Stimulated activated CD8-positive, alpha-beta memory T cell treated with anti-CD3 and anti-CD28 coated beads, Interleukin-2, amount 100 ng/mL, for 1 hour (primary cell): ENCODE data around the gene DPP4.

ENCODE experiments used
- DNase-seq, 2 donors: peaks; one replicate each; pipeline ENCODE4 v3.0.0-alpha.2; 2020; ENCODE audit warnings: low read depth in 2 of 2

Gene DPP4

DNA sequence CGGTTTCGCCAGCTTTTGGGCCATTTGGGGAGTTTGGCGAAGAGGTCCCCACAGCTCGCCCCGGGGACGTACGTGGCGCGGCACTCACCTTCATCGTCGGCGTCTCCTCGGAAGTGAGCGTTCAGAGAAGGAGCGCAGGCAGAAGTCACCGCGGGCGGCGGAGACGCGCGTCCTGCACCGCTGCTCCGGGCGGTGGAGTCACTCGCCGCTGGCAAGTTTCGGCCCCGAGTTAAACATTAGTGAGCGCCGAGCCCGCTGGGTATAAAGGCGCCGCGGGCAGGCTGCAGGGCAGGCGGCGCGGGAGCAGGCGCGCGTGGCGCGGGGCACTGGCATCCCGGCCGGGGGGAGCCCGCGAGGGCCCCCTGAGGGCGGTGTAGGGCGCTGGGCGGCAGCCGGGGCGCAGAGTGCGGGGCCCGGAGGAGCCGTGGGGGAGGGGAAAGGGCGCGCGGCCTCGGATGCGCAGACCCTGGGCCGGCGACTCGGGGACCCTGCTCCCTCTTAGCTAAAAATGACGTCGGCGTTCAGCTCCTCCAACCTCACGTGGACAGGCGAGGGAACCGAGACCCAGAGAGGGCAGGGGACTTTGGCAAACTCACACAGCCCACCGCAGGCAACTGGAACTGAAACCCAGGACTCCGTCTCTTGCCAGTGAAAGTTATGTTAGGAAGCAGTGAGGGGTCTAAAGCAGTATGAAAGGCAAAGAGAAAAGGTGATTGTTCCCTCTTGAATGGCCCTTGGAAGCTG lies at the start of gene DPP4:
Gene DPP4, minus strand, starts transcription at position 328 of the 744 bp plus-strand sequence. Its CDS starts 234 bp downstream, at position 94.
- peak; percentile 7 to 16 for DNase-seq

DNA sequence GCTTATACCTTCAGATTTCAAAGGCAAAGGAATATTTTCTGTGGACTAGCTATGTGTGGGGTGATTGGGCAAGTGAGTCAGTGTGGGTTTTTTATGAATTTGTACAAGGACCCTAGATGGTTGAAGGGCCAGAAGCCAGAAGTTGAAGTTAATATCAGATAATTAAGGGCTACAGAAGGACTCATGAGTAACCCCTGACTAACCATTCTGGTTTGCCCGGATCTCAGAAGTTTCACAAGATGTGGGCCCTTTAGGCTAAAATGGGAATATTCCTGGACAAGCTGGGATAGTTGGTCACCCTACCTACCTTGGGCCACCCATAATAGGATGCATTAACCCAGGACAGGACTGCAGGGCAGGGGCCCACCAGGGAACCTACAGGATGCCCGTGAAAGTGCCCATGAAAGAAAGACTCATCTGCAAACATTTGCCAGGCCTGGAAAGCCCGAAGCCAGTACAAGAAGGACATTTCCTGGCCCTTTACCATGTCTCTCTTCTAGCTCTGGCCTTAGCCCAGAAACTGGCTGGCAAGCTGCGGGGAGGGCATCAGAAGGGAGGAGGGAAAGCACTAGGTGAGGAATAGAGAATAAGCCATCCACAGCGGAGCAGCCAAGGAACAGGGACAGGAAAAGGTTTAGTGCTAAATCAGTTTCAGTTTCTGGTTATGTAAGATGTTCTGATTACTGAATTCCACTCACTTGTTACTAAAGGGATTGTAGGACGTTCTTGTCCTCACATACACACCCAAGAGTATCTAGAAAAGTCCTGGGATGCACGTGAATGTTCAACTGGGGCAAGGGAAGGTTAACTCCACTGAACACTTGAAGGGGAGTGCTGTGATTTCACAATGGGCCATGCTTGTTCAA lies 44.4 kb upstream of the DPP4 start:
- DNase-seq, result no peak

DNA sequence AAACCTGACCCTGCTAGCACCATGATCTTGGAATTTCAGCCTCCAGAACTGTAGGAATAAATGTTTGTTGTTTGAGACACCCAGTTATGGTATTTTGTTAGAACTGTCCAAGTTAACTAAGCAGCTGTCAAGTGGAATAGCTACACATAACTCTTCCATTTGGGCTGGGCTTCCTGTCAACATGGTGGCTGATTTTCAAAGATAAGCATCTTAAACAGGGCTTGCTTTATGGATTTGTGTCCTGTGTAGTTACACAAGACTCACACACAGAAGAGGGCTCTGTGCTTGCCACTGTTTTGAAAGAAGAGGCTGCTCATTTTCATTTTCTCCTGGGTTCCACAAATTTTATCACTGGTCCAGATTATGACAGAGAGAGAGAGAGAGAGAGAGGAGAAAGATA lies 42.3 kb upstream of the DPP4 start:
- DNase-seq, result no peak

DNA sequence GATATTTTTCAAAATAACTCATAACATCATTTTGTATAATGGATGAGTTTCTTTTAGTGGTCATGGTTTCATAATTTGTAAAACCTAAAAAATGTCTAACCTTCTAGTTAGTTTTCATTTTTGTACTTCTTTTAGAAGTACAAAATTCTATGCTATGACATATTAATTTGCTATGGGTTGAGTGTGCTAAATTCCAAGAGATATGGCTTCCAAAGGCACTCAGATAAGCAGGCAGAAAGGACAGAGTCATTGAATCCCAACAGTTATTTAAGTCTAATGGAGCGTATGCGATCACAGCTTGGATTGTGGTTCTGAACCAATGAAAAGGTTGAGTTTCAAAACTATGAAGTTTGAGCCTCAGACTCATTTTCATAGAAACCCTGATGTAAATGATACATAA lies 41.1 kb upstream of the DPP4 start:
- DNase-seq, result no peak

DNA sequence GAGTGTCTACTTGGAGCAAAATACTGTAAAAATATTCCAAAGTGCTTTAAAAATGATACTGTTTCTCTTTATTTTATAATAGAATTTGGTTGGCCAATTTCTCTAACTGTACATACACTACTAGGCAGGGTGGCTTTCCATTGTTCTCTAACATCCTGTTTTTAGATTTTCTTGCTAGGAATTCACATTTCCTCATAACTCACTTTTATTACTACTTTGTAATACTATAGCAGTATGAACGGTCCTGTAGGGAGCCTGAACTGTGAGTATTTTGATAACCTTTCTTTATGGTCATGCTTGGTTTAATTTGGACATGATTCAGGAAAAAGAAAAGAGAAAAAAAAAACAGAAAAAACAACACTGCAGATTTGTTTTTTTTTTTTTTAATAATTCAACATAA lies 40.3 kb upstream of the DPP4 start:
- DNase-seq, result no peak

DNA sequence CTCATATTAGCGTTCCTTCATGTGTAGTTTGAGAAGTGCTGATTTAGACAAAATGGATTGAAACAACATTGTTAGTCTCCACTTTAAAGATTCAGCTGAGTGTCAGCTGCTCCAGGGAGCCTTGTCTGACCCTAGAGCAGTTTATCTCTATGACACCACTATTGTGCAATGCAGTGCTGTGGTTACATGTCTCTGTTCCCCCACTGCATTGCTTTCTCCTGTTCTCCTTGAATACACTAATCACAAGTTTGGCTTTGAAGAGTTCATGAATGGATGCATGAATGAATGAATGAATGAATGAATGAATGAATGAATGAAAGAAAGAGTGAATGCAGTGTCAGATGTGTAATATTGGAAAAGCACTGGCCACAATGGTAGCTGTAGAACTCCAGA lies 39.8 kb upstream of the DPP4 start:
- DNase-seq, result no peak

DNA sequence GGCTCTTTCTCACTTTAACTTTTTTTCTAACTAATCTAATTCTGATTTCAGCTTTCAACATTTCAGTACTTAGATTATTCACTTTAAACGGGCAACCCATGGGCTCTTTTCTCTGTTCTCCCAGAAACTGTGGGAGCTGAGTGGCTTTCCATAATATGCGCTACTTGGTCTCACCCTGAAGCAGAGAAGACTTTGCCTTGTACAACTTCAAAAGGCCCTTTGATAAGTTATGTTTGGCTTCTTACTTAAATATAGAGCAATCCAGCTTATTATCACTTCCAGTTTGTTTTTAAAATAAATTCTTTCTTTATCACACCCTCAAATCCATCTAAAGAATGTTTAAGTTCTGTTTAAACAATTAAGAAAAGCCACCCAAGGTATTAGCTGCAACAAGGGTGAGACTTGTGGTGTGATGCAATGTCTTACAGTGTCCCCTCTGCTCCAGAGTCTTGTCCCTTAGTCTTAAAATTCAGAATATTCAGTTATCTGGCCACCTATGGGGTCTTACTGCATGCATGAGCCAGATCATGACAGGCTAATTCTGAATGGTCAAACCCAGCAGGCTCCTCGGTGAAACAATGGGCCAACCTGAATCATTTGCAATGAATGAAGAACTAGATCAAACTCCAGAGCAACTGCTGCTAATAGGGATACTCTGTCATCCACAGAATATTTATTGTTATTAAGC lies 39.2 kb upstream of the DPP4 start:
- no peak for DNase-seq

DNA sequence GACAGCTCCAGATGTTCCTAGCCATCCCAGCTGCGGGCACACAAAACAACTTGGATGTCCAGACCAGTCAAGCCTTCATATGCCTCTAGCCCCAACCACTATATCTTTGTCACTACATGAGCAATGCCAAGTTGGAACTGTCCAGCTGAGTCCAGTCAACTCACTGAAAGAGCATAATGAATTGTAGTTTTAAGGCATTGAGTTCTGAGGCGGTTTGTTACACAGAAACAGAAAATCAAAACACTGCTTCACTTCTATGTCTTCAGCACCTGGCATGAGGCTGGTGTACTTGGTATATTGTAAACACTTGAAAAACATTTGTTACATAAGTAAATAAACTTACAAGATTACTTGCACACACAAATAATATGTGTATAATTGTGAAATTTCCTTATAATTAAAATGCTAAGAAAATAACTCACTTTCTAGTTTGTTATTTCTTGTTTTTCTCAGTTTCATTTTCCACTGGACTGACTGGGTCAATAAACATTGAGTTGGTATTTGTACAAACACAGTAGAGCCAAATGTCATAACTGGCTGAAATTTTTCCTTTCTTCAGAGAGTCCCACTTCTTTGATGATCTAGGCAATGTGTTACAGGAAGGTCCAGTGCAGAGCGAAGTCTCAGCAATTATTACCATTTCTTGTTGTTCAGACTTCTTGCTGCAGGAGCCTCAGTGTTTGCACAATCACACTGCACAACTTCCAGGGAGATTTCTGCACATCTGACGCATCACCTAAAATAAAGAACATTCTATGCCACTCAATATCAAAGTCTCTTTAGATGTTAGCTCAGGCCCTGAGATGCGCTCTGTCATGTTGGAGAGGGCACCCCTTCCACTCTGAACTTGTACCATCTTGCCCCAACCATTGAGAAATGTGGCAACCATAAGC lies 38.2 kb upstream of the DPP4 start:
- no peak for DNase-seq

DNA sequence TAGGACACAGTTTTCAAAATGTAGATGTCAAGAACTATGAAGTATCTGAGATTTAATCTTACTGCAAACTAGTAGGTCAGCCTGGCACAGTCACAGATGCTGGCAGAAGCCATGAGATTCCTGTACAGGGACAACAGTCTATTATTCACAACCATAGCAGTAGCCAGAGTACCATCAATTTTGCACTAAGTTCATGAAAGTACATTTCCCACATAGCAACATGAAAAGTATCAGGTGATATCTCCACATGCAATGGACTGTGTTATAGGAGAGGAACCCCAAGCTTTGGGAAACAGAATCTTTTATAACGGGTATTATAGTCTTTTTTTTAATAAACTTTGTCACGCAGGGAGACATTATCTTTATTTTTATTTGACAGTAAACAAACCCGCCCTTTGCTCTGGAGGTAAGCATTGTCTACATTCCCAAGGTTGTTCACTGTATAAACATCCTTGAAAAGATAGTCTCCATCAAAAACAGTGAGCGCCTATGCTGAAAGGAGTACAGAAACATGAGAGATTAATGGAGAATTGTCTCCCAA lies 33.4 kb upstream of the DPP4 start:
- DNase-seq, result no peak

DNA sequence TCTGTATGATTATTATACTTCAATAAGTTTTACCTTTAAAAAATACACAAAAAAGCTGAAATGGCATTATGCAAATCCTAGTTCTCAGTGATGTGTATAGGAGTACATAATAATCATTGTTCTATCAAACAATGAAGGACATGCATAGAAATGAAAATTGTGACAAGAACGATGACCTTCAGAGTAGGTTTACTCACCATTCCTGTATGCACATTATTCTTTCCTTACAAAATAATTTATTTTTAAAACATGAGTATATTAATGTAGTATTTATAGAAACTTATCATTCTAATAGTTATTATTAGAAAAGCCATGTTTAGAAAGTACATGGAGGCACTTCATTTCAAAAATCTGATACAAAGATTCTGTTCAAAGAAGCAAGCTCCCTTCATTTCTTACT lies 32.7 kb upstream of the DPP4 start:
- DNase-seq, result no peak

DNA sequence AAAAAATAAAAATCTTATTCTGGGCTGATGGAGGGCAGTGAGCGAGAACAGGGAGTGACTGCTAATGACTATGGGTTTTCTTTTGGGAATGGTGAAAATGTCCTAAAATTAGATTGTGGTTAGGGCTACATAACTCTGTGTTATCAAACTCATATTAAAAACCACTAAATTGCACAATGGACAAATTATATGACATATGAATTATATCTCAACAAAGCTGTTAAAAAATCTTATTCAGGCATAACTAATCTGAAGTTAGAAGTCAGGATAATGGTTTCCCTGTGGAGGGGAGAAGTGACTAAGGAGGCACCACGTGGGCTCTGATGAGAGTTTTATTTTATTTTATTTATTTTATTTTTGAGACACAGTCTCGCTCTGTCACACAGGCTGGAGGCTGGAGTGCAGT lies 32.1 kb upstream of the DPP4 start:
- DNase-seq, result no peak

DNA sequence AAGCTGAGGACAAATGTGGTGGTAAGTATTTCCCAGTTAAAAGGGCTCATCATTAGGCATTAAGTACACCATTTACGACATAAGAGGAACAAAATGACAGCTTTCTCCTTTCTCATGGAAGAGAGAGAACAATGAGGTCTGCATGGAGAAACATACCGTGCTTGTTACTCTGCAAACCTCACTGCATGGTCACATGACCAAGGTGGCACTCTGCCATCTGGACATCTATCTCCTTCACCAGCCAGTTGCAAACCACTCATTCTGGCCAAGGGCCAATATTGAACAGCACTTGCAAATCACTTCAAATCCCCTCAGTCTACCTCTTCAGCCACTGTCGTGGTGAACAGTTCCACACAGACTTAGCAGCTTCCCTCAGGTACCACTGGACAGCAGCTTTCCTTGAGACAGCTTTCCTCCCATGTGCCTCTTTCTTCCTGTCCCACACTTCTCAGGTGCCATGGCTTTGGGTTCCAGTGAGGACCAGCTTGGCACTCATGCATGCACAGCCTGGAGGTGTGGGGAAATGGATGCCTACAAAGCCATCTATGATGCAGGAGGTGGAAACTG lies 29.5 kb upstream of the DPP4 start:
- DNase-seq, result no peak

DNA sequence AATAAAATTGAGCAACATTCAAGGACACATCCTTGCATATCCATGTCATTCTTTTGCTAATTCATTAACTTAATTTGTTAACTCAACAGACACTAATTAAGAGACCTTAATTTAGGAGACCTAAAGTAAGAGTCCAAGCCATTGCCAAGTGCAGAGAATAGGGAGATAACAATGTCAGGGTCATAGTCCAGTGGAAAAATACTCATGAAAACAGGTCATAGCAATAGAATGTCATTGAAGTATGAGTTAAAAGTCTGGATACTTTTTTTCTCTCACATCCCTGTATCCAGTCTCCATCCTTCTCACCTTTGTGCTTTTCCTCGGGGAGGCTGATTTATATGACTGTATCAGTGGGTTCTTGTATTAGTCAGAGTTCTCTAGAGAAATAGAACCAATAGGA lies 26.6 kb upstream of the DPP4 start:
- DNase-seq, result no peak

DNA sequence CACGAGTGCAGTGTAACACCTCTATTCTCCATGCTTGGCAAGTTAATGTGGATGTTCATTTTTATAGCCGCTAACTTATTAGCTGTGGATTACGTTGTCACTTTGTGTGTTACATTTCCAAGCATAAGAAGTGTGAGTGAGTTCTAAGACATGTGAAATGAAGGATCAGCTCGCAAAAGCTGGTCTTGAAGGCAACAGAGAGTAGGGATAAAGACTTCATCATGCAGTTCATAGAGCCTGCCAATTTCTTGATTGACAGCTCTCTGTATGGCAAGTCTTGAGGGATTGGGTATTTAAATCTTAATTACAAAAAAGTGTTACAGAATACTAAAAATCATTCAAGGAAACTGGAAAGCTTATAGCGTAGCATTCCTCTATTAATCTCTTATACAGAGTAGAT lies 25.8 kb upstream of the DPP4 start:
- no peak for DNase-seq

DNA sequence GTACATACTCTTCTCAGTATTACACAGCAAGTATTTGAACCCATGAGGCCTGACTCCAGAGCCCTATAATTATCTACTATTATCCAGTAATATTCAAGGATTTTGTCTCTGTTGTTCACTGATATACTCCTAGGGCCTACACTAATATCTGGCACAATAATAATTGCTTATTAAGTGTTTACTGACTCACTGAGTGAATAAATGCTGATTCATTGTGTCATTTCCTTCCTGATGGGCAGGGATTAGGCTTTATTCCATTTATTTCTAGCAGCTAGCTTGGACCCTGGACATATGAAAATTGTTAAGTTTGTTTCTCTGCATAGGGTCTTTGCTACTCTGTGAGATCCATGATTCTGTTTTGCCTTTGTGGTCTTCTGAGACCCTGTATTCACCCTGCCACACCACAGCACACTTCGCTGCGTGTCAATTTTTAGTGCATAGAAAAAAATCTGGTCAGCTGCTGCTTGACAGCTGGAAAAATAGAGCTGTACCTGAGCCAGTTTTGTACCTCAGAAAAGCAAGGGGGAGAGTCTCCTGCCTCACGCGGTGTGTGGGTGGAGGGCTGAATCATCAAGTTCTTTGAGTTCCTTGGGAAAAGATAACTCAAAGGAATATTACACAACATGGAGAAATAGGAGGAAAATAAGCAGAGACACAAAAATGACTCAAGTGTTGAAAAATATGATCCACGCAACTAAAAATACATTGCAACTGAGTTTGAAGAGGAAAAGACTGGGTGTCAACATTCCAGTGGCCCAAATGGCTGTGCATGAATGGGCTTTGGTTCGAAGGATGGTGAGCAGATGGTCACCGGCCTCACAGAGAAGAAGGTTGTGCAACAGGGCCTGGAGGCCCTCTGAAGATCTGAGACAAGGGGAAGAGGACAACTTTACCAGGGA lies 18.9 kb upstream of the DPP4 start:
- DNase-seq, result no peak

DNA sequence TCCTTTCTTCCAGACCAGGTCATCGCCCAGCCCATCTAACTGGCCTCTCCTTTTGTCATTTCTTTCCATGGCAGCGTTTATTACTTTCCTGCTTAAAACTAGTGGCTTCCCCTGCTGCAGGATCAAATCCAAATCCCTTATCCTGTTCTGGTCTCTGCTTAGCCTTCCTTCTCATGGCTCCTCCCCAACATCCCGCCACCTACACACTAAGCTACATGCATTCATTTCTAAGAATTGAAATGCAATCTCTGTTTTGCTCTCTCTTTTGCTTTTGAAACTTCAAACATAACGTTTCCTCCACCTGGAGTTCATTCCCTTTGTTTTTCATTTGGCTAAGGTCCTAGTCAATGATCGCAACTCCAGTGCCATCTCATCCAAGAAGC lies 18.0 kb upstream of the DPP4 start:
- no peak for DNase-seq

DNA sequence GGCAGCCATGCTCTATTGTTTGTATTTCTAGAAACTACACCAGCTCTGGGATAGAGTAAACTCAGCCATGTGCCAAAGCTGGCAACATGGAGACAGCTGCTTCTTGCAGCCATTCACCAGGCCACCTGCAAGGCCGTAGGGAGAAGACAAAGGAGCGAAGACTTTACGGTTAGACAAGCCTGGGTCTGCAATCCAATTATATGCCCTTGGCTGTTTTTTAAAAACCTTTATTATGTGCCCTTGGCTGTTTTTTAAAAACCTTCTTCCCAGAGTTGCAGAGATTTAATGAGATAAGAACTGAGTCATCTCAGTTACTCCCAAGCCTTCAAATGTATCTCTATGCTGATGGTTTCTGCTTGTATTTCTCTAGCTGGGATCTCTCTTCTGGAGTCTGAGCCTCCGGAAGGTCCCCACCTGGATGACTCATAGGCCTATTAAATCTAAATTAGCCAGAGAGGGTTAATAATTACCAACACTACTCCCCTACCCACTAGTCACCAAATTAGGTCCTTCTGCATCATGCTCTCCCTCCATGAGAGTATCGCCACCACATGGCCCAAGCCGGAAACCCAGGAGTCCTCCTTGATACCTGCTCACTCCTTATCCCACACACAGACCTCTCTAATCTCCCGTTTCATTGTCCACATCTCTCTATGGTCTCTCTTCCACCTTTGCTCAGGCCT lies 17.5 kb upstream of the DPP4 start:
- no peak for DNase-seq

DNA sequence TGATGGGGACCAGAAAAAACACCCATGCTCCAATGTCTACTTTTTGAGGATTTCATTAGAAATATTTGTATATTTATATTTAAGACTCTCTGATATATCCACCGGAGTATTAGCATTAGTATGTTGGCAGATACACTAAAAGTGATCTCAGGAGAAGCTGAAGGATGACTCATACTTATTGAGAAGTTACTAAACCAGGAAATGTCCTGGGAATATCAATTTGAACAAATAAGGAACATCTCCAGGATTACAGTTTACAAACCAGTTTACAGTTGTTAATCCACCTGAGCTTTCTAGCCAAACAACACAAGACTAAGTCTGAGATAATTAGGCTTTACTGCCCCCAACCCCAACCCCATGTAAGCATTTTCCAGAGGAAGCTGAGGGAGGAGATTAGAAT lies 16.1 kb upstream of the DPP4 start:
- DNase-seq, result no peak

DNA sequence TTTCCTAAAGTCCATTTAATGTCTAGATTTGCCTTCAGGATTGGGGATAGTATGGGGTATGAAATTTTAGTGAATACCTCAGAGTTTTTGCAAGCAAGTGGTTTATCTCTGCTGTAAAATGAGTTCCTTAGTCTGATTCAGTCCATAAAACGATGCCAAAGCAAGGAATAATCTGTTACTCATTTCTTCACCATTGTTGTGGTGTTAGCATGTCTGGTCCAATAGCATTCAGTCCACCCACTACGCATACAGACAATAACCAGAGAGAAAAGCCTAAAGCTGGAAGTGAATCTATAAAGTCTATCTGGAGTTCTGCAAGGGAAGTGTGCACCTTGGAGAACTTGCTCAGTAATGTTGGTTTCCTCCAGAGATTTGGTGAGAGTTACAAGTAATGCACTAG lies 12.9 kb upstream of the DPP4 start:
- DNase-seq, result no peak
